Stimulated activated CD8-positive, alpha-beta memory T cell treated with anti-CD3 and anti-CD28 coated beads, Interleukin-15, amount 100 ng/mL, for 1 hour (primary cell): ENCODE measurements around the gene MRPS5.
"Not testable (repeated sequence)": the region's sequence is repeated elsewhere in the genome, so short reads cannot be mapped to it uniquely, and the experiment has no call there.

Experiments used
- DNase-seq: peaks from one replicate; pipeline ENCODE4 v3.0.0-alpha.2; 2020; ENCODE audit warnings: low read depth

The MRPS5 gene

DNA sequence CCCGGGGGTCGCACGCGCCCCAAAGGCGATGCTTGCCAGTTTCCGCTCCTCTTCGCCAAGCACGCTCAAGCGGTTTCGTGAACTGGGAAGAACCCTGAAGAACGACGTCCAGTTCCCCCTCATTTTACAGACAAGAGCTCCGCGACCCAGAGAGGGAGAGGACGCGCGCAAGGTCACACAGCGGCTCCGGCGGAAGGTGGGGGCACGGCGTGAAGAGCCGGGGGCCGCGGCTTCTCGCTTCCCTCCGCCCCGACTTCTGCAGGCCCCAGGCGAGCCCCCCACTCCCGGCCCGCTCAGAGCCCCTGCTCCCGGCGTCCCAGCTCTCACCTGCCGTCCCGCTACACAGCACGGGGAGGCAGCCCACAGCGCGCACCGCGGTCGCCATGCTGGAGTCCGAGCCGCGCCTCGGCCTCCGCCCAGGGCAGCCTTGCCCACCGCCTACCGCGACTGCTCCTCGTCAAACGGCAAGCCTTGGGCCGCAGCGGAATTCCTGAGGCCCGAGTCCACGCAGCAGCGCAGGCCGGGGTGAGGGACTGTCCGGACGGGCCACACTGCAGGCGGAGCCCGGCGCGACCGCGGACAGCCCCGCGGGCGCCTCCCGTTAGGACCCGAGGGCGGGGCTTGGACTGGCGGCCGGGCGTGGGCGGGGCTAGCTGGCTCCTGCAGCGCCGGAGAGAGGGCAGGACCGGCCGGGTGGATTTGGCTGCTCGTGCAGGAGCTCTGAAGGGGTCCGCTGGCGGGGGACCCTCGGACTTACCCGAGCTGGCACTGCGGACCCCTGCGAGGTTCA, at the start of gene MRPS5:
TSS of gene MRPS5 (minus strand) at position 402 of the 790 bp plus-strand sequence. CDS start at position 385, 17 bp downstream.
- peak; percentile 79 for DNase-seq

- no peak for DNase-seq
These were observed 44.6 kb upstream of the MRPS5 start for GRCh38 chr2:95166065-95166763.

- peak; percentile 97 for DNase-seq
These were observed 43.9 kb upstream of the MRPS5 start, which contains the start of gene ZNF2 for GRCh38 chr2:95165371-95166064. ZNF2 (plus strand) TSS chr2:95165809; CDS start chr2:95176227, 10,418 bp downstream.

GRCh38 chr2:95165030-95165370, 43.4 kb upstream of the MRPS5 start:
- no peak for DNase-seq

DNA sequence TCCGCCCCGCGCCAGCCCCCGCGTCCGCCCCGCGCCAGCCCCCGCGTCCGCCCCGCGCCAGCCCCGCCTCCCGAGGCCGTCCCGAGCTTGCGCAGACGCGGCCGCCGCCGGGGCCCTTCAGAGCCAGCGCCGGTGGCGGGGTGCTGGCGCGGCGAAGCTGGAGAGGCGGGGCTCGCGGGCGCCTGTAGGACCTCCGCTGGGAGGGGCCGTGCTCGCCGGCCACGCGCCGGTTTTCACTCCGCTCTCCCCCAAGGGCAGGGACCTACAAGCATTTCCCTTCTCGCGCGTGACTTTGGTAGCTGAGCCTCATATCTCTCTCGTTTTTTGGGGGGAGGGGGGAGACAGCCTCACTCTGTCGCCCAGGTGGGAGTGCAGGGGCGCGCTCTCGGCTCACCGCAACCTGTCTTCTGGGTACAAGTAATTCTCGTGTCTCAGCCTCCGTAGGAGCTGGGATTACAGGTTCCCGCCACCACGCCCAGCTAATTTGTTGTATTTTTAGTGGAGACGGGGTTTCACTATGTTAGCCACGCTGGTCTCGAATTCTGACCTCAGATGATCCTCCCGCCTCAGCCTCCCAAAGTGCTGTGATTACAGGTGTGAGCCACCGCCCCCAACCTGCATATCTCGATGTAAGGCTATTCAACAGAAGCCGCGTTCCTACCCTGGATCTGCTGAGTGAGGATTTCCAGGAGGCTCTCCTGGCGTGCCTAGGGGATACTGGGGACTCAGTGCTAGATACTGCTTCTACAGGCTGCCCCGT, 38.3 kb upstream of the MRPS5 start, which contains the start of gene ZNF514:
TSS of gene ZNF514 (minus strand) at position 159 of the 760 bp plus-strand sequence. CDS start 6,595 bp downstream, outside the sequence.
- DNase-seq, result peak; percentile 32

DNA sequence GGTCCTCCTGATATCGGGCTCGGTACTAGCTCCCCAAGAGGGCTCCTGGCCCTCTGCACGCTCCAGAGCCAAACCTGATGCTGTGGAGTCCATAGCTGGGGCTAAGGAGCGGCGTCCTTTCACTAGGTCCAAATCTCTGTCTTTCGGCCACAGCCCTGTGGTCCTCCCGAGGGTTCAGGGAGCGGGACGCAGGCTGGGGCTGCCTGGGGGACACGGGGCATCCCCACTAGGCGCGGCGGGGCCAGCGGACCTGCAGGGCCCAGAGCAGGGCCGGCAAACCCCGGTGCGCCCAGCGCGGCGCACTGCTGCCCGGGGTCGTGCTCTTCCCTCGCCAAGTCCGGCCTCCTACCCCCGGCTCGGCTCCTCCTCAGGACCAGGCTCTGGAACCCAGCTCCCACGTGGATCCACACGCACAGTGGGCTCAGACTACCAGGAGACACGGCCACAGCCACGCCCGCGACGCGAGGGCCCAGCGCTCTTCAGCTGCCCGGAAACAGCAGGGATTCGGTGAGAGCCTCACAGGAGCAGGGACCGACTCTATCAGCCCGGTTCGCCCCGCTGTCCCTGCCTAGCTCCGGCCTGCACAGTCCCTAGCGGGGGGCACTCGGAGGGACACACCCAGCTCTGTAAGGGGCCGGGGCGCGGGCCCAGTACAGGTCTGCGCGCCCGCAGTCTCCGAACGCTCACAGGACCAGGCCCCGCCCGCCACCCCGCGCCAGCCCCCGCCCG, 37.4 kb upstream of the MRPS5 start:
- no peak for DNase-seq

DNA sequence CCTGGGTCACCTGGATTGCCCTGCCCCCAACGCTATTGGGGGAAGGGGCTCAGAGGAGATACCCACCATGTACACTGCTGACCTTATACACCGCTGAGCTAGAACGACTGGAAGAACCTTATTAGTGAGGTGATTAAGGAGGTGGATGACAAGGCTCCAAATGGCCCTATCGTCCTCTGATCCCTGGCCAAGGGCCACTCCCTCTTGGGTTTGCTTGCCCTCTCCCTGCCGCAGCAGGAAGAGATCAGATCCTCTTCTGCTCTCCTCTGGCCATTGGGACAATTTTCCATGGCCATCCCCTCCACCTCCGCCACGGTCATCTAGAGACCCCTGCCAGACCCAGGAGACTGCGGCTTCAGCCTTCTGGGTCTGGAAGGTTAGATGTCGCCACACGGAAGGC, 36.8 kb upstream of the MRPS5 start:
- no peak for DNase-seq

DNA sequence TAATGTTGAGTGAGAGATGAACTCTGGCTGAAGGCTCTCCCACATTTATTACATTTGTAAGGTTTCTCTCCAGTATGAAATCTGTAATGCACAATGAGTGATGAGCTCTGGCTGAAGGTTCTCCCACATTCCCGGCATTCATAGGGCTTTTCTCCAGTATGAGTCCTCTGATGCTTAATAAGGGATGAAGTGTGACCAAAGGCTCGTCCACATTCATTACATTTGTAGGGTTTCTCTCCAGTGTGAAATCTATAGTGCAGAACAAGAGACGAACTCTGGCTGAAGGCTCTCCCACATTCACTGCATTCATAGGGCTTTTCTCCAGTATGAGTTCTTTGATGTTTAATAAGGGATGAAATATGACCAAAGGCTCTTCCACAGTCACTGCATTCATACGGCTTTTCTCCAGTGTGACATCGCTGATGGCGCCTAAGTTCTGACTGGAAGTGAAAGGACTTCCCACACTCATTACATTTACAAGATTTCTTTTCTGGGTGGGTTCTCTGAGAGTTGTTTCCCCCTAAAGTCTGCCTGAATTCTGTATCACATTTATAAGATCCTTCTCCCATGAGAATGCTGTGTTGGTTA, 27.9 kb upstream of the MRPS5 start:
- DNase-seq, result no peak

DNA sequence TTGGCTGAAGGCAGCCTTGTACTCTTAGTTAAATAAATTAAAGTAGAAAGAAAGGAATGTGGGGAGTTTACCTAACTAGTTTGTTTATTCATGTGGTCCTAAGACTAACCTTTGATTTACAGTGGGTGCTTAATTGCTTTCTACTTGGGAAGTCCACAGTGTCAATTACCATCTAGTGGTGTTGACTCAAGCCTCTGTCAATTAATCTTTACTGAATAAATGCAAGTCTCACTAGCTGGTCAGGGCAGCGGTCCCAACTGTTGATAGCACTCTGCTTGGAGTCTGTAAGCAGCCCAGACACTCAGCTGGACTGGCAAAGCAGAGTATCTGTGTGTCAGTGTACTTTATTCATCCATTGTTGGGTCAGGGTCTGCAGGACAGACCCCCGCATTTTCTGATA, 22.2 kb upstream of the MRPS5 start:
- DNase-seq, result no peak

DNA sequence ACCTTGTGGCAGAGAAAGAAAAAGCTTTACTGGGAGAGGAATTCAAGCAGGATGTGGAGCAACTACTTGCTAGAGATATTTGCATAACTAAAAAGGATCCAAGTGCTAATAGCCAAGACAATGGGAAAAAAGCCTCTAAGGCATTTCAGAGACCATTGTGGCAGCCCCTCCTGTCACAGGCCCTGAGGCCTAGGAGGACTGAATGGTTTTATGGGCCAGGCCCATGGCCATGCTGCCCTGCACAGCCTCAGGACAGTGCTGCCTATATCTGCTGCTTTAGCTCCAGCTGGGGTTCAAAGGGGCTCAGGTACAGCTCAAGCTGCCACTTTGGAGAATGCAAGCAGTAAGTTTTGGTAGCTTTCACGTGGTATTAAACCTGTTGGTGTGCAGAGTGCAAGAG, 17.1 kb upstream of the MRPS5 start:
- no peak for DNase-seq

DNA sequence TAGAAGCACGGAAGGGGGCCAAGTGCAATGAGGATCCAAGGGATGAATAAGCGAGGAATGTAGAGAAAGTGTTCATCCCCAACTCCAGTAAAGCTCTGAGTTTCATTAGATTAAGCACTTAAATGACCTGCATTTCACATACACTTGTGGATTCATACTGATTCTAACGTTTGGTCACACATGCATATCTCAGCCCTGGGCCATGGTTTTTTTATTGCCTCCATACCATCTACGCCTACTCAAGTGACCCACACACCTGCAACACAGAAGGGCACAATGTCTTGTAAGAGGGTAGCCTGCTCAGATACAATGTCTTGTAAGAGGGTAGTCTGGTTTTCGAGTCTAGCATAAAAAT, 566 bp upstream of the MRPS5 start:
- DNase-seq, result no peak

GRCh38 chr2:95121093-95121406, 558 bp downstream of the MRPS5 start:
- DNase-seq, result no peak

DNA sequence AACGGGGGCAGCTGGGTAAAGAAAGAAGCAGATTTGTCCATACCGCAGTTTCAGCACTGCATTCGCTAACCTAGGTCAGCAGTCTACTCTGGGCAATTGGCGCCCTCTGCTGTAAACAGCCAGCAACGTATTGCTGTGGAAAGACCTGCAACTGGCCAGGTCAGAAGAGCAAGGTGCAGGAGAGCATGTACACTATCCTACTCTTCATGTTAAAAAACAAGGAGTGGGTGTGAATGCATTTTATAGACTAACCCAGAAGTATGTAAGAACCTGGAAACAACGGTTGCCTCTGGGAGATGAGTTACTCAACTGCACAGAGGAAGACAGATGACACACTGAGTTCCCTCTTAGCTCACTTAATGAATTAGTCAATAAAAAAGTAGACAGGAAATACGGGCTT, 6.2 kb downstream of the MRPS5 start:
- peak; percentile 55 for DNase-seq

DNA sequence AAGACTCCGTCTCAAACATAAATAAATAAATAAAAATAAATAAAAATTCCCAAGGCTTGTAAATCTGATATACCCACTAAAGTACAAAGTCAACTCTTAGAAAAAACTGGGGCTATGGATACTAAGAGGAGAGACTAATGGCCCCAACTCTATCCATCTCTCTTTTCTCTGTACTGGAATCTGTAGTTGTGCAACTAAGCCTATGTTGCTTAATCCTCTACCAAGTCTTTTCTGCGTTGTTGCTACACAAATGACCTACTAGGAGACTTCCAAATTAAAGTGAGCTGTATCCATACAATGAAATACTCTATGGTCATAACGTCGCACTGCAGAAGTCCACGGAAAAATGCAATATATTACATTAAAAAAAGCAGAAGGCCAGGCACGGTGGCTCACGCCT, 8.1 kb downstream of the MRPS5 start:
- no peak for DNase-seq

GRCh38 chr2:95110395-95110794, 11.2 kb downstream of the MRPS5 start:
- DNase-seq, result no peak

DNA sequence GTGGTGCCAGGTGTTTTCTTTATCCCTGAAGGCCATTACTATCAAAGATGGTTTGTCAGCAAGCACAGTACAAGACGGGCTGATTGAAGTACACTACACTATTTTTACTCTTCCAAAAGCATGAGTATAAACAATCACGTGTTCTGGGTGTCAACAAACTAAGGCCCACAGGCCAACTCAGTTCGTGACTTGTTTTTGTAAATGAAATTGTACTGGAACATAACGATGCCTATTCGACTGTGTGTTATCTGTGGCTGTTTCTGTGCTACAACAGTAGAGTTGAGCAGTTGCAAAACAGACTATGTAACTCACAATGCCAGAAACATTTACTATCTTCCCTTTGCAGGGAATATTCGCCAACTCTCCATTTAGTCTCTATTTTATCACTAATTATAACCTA, 12.3 kb downstream of the MRPS5 start:
- DNase-seq, result no peak

DNA sequence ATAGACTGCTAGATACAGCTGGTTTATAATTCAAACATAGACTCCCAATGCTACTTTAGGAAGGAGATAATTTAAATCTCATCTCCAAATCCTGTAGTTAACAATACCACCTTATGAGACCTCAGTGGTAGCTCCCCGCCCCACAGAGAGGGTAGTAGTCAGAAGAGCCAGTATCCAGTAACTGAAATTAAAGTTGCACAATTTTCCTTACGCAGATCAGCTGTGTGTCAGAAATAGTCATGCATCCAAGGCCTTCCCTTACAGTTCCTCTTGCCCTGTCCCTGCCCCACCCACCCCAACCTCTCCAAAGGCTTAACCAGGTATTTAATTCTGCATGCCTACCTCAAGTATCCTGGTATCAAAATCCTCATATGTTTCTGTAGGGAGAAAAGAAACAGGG, 15.5 kb downstream of the MRPS5 start:
- no peak for DNase-seq

GRCh38 chr2:95104606-95105005, 17.0 kb downstream of the MRPS5 start:
- DNase-seq, result no peak

DNA sequence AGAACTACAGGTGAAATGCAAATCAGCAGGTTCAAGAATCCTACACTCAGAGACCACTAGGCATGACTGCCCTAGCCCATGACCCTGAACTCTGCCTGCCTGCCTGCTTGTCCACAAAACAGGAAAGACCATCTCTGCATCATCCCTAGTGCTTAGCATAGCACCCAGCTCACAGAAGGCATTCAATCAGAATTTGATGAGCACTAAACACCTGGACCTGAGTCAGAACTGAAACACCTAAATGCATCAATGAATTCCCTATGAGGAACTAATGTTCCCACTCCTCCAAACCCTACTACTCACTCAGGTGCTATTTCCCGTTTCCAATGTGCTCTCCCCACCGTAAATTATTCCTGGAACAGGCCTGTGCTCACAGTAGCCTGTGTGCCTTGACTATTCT, 21.7 kb downstream of the MRPS5 start:
- DNase-seq, result no peak

DNA sequence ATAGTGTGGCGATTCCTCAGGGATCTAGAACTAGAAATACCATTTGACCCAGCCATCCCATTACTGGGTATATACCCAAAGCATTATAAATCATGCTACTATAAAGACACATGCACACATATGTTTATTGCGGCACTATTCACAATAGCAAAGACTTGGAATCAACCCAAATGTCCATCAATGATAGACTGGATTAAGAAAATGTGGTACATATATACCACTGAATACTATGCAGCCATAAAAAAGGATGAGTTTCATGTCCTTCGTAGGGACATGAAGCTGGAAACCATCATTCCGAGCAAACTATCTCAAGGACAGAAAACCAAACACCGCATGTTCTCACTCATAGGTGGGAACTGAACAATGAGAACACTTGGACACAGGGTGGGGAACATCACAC, 23.3 kb downstream of the MRPS5 start:
- not testable (repeated sequence) for DNase-seq

- no peak for DNase-seq
These were observed 29.6 kb downstream of the MRPS5 start for GRCh38 chr2:95091885-95092555.
